ENCODE data around the gene CDADC1.
"Not testable (repeated sequence)": the region's sequence is repeated elsewhere in the genome, so short reads cannot be mapped to it uniquely, and the experiment has no call there.

CDADC1 gene

GRCh38 chr13:49315756-49316482 is 68.2 kb downstream of the CDADC1 start:
- no peak for DNase-seq (ENCODE audit: low read depth)

- DNase-seq (ENCODE audit: low read depth): peak; percentile 48
These were observed 71.8 kb downstream of the CDADC1 start for GRCh38 chr13:49319551-49319950.

DNA sequence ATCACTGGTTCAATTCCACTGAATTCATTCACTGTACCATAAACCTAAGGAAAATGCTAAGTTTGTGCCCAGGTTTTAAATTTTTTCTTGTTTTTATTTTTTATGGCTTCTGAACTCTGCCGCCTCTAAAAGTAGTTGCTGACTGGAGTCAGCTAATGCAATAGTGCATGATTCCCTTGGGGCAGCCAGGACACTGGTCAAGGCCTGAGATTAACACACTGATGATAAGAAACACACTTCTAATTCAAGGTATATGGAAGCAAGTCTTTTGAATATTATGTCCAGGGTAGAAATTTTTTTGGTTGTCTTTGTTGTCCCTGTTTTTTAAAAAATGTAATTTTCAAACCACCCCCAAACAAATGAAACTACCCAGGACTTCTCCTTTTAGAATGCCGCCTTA is 72.2 kb downstream of the CDADC1 start:
- DNase-seq (ENCODE audit: low read depth): no peak

GRCh38 chr13:49320975-49321374 is 73.2 kb downstream of the CDADC1 start:
- no peak for DNase-seq (ENCODE audit: low read depth)

GRCh38 chr13:49322702-49323101 is 75.0 kb downstream of the CDADC1 start:
- DNase-seq (ENCODE audit: low read depth): no peak

- DNase-seq (ENCODE audit: low read depth): no peak
These were observed 75.6 kb downstream of the CDADC1 start for GRCh38 chr13:49323344-49323743.

- no peak for DNase-seq (ENCODE audit: low read depth)
These were observed 78.6 kb downstream of the CDADC1 start for GRCh38 chr13:49326222-49326917.

GRCh38 chr13:49327145-49327544 is 79.4 kb downstream of the CDADC1 start:
- DNase-seq (ENCODE audit: low read depth): not testable (repeated sequence)

DNA sequence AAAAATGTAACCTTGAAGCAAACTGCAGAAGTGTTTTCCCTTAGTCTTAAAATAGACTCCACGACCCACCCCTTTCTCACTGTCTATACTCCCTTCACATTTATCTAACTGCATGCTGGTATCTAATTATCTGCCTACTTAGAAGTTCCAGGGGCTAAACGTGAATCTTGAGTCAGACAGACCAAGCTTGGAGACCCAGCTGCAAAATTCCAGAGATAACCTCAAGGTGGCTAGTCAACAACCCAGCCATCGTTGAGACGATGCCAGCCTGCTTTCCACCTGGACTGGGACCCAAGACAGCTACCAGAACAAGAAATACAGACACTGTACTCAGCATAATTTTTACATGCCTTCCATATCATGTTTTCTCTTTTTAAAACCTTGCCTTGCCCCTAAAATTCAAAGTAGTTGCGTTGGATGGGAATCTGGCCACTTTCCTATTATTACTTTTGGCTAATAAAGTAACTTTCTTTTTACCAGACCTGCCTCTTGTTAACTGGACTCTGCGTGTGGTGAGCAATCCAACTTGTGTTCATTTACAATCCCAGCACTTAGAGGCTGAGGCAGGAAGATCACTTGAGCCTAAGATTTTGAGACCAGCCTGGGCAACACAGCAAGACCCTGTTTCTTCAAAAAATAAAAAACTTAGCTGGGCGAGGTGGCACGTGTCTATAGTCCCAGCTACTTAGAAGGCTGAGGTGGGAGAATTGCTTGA is 82.3 kb downstream of the CDADC1 start:
- no peak for DNase-seq (ENCODE audit: low read depth)

GRCh38 chr13:49330546-49330864 is 82.8 kb downstream of the CDADC1 start:
- DNase-seq (ENCODE audit: low read depth): no peak

DNA sequence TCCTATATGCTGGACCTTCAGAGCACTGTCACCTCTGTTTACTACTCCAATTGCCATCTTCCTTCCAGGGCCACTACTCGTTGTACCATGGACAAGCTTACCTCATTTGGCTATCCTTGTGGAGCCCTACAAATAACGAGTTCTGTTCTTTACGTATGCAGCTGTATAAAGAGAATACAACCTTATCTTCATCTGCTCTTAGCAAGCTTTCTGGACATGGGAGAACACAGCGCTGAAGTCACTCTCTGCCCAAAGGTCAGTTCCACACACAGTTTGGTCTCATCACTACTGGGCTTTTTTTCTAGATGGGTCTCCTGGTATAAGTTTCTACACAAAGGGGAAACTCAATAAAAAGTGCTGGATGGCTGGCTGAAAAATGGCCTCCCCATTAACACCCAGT is 88.9 kb downstream of the CDADC1 start:
- DNase-seq (ENCODE audit: low read depth): no peak

DNA sequence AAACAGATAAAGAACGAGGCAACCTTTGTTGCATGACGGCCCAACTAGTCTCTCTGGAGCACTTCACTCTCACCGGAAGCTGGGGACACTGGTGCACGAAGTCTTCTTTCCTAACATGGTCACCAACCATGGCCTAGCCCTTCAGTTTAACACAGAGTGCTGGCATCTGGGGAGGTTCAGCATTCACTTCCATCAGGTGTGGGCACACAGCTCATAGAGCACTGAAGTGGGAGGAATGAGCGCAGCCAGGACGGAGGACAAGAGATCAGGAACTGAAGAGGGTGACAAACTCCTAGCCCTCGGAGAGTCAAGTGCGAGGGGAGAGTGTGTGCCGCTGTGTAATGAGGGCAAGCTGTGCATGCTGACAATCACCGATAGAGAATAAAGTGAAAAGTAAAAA is 92.4 kb downstream of the CDADC1 start:
- no peak for DNase-seq (ENCODE audit: low read depth)

DNA sequence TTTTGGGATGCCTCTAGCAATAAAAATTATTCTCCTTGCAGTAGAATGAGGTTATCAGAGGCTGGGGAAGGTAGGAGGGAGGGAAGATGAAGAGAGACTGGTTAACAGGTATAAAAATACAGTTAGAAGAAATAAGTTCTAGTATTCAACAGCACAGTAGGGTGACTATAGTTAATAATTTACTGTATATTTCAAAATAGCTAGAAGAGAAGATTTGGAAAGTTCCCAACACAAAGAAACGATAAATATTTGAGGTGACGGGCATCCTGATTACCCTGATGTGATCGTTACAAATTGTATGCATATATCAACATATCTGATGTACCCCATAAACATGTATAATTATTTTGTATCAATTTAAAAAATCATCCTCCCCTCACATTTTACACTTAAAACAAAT is 93.8 kb downstream of the CDADC1 start:
- DNase-seq (ENCODE audit: low read depth): no peak

GRCh38 chr13:49341941-49342340 is 94.2 kb downstream of the CDADC1 start:
- no peak for DNase-seq (ENCODE audit: low read depth)

GRCh38 chr13:49342454-49342853 is 94.7 kb downstream of the CDADC1 start:
- no peak for DNase-seq (ENCODE audit: low read depth)
